Common myeloid progenitor, CD34-positive (primary cell): ENCODE data around the gene GLT6D1.

Experiments used
- CTCF ChIA-PET: fragments of 350-600 bp; sonication (Branson Sonifier 250); formaldehyde crosslinking; loops from one replicate; lab custom pipeline; 2021; ENCODE audit warnings: antibody characterized with exemption; lab: Charles Lee
- POLR2A ChIA-PET: fragments of 350-600 bp; sonication (Branson Sonifier 250); formaldehyde crosslinking; loops from one replicate; lab custom pipeline; 2021; ENCODE audit warnings: antibody characterized with exemption; lab: Charles Lee
- DNase-seq, 3 donors: peaks; one replicate each; pipeline versions ENCODE4 v3.0.0 to v3.0.0-alpha.2; 2013
- H3K27ac ChIP-seq, 2 experiments: 1 replicate in 1 of 2; 2 replicates in 1 of 2; pipeline ENCODE4 v1.7.0; 2013; ENCODE audit warnings: inconsistent platforms in 2 of 2, low read length in 2 of 2, mild to moderate bottlenecking in 2 of 2, low read depth in 1 of 2, moderate library complexity in 1 of 2; ENCODE audit not compliant: severe bottlenecking in 2 of 2, insufficient read depth in 1 of 2, poor library complexity in 1 of 2
- H3K27me3 ChIP-seq, 5 experiments: replicated peaks in 2 of 5; 1 replicate in 3 of 5; 2 replicates in 2 of 5; pipeline versions ENCODE4 v1.6.1 to v1.7.0; 2013; ENCODE audit warnings: low read length in 4 of 5, mild to moderate bottlenecking in 2 of 5, moderate library complexity in 2 of 5, inconsistent platforms in 1 of 5; ENCODE audit not compliant: insufficient read depth in 5 of 5, control insufficient read depth in 4 of 5
- H3K36me3 ChIP-seq, 4 experiments: 1 replicate in 2 of 4; 2 replicates in 2 of 4; pipeline versions ENCODE4 v1.6.1 to v1.7.0; 2013; ENCODE audit warnings: low read length in 3 of 4, control low read depth in 1 of 4, mild to moderate bottlenecking in 1 of 4; ENCODE audit not compliant: control insufficient read depth in 4 of 4, insufficient read depth in 4 of 4
- H3K4me1 ChIP-seq, 4 experiments: 1 replicate in 3 of 4; 2 replicates in 1 of 4; pipeline versions ENCODE4 v1.6.1 to v1.7.1; 2013; ENCODE audit warnings: low read length in 3 of 4, mild to moderate bottlenecking in 3 of 4, control low read depth in 1 of 4, inconsistent platforms in 1 of 4, moderate library complexity in 1 of 4; ENCODE audit not compliant: control insufficient read depth in 4 of 4, insufficient read depth in 4 of 4; ENCODE audit errors: control extremely low read depth in 1 of 4
- H3K4me3 ChIP-seq, 7 experiments: 1 replicate in 4 of 7; 2 replicates in 3 of 7; pipeline versions ENCODE4 v1.5.1 to v1.7.0; 2013; ENCODE audit warnings: mild to moderate bottlenecking in 7 of 7, low read length in 6 of 7, moderate library complexity in 6 of 7, inconsistent platforms in 2 of 7, low read depth in 2 of 7, control low read depth in 1 of 7; ENCODE audit not compliant: insufficient read depth in 4 of 7, control insufficient read depth in 1 of 7; ENCODE audit errors: extremely low read depth in 1 of 7
- H3K9me3 ChIP-seq, 5 experiments: 1 replicate in 4 of 5; 2 replicates in 1 of 5; pipeline versions ENCODE4 v1.6.1 to v1.7.1; 2013; ENCODE audit warnings: low read length in 4 of 5, mild to moderate bottlenecking in 2 of 5, inconsistent platforms in 1 of 5, low read depth in 1 of 5, moderate library complexity in 1 of 5; ENCODE audit not compliant: control insufficient read depth in 4 of 5, insufficient read depth in 2 of 5; ENCODE audit errors: control extremely low read depth in 1 of 5
- WGBS: methylation state at CpG from one replicate; pipeline ENCODE4 v1.1.5; 2013; ENCODE audit not compliant: insufficient coverage; 5-methylcytosine and 5-hydroxymethylcytosine counted together

The GLT6D1 gene

DNA sequence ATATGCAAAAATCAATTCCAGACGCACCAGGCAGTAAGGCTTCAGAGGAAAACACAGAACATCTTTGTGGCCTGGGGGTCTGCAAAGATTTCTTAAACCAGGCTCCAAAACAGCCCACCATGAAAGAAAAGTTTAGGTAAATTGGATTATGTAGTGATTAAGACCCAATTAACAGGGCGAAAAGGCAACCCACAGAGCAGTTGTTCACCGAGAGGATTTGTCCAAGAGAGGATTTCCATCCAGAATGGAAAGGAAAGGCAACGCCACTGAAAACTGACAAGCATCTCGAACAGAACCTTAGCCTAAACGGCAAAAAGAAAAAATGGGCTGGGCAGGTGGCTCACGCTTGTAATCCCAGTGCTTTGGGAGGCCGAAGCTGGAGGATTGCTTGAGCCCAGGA is 37.4 kb downstream of the GLT6D1 start:
- no peaks in the 10 kb centered on the region for H3K9me3 ChIP-seq
- no peaks in the 10 kb centered on the region for H3K36me3 ChIP-seq
- H3K27me3 ChIP-seq: peaks cover 0 to 7% (median 4%) of the 10 kb centered on the region in 5 experiments
- POLR2A ChIA-PET: no interaction called here
- CTCF ChIA-PET: no interaction called here
- no peak overlapping the region for H3K4me3 ChIP-seq
- no peaks in the 10 kb centered on the region for H3K4me1 ChIP-seq
- no peak for DNase-seq
- H3K27ac ChIP-seq: no peak overlapping the region
- WGBS: 98% methylated on average over 7 of the region's 8 CpGs

GRCh38 chr9:135600296-135600817 is 39.0 kb downstream of the GLT6D1 start:
- Histone ChIP-seq H3K4me1 (no peaks in the 10 kb centered on the region), H3K9me3 (peaks cover 0 to 7% (median 2%) of the 10 kb centered on the region in 5 experiments), H3K27ac (no peak overlapping the region), H3K36me3 (no peaks in the 10 kb centered on the region), H3K4me3 (no peak overlapping the region), H3K27me3 (peaks cover 0 to 11% (median 4%) of the 10 kb centered on the region in 5 experiments)
- POLR2A ChIA-PET: no interaction called here
- WGBS: 82% methylated on average over 2 of the region's 5 CpGs
- DNase-seq: no peak
- CTCF ChIA-PET: no interaction called here

- Histone ChIP-seq H3K9me3 (peaks cover 0 to 13% (median 5%) of the 10 kb centered on the region in 5 experiments), H3K4me1 (no peaks in the 10 kb centered on the region), H3K36me3 (no peaks in the 10 kb centered on the region), H3K4me3 (no peak overlapping the region), H3K27me3 (peaks cover 2 to 12% (median 4%) of the 10 kb centered on the region in 5 experiments), H3K27ac (no peak overlapping the region)
- CTCF ChIA-PET: interaction anchor here (1.6 kb wide), 1 partner anchor 12 kb away, joined by 3 read pairs; no protein-coding TSS in a partner anchor
- POLR2A ChIA-PET: interaction anchor here (0.6 kb wide), 1 partner anchor 70 kb away, joined by 3 read pairs; no protein-coding TSS in a partner anchor
- DNase-seq: no peak
- 30% methylated on average over 2 of the region's 2 CpGs for WGBS
These were observed 43.1 kb downstream of the GLT6D1 start for GRCh38 chr9:135596211-135596610.

DNA sequence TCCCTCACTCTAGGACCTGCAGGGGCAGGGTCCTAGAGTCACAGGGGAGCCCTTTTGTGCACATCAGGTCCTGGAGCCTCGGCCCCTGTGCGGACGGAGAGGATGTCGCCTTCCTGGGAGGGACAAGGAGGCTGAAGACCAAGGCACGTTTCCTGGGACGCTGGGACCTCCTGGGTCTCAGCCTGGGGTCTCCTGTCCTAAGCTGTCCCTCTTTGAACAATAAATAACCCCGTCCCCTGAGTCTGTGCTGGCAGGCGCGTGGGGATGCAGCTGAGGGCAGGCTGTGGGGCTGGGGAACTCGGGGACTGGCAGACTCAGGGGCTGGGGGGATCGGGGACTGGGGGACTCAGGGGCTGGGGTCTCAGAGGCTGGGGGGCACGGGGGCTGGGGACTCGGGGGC is 46.7 kb downstream of the GLT6D1 start:
- POLR2A ChIA-PET: no interaction called here
- Histone ChIP-seq H3K36me3 (no peaks in the 10 kb centered on the region), H3K27me3 (peaks cover 0 to 9% (median 2%) of the 10 kb centered on the region in 5 experiments), H3K27ac (no peak overlapping the region), H3K9me3 (peaks cover 0 to 13% (median 5%) of the 10 kb centered on the region in 5 experiments), H3K4me3 (no peak overlapping the region), H3K4me1 (no peaks in the 10 kb centered on the region)
- DNase-seq: no peak
- WGBS: 91% methylated on average over 6 of the region's 13 CpGs
- CTCF ChIA-PET: no interaction called here

GRCh38 chr9:135592331-135592590 is 47.1 kb downstream of the GLT6D1 start:
- 87% methylated on average over 3 of the region's 5 CpGs for WGBS
- no peak for DNase-seq
- POLR2A ChIA-PET: no interaction called here
- H3K27me3 ChIP-seq: peaks cover 0 to 8% (median 2%) of the 10 kb centered on the region in 5 experiments
- peaks cover 0 to 13% (median 5%) of the 10 kb centered on the region in 5 experiments for H3K9me3 ChIP-seq
- H3K4me3 ChIP-seq: no peak overlapping the region
- CTCF ChIA-PET: no interaction called here
- H3K36me3 ChIP-seq: no peaks in the 10 kb centered on the region
- no peak overlapping the region for H3K27ac ChIP-seq
- no peaks in the 10 kb centered on the region for H3K4me1 ChIP-seq

GRCh38 chr9:135591506-135592330 is 47.6 kb downstream of the GLT6D1 start:
- POLR2A ChIA-PET: no interaction called here
- WGBS: 94% methylated on average over 16 of the region's 22 CpGs
- no peak for DNase-seq
- no peaks in the 10 kb centered on the region for H3K36me3 ChIP-seq
- H3K27ac ChIP-seq: no peak overlapping the region
- H3K4me3 ChIP-seq: no peak overlapping the region
- H3K9me3 ChIP-seq: peaks cover 0 to 13% (median 5%) of the 10 kb centered on the region in 5 experiments
- H3K4me1 ChIP-seq: no peaks in the 10 kb centered on the region
- peaks cover 0 to 10% (median 2%) of the 10 kb centered on the region in 5 experiments for H3K27me3 ChIP-seq
- CTCF ChIA-PET: no interaction called here

GRCh38 chr9:135590486-135591079 is 48.8 kb downstream of the GLT6D1 start:
- peaks cover 0 to 6% (median 0%) of the 10 kb centered on the region in 5 experiments for H3K27me3 ChIP-seq
- H3K4me1 ChIP-seq: no peaks in the 10 kb centered on the region
- ChIA-PET CTCF (no interaction called here), POLR2A (no interaction called here)
- no peak for DNase-seq
- H3K27ac ChIP-seq: no peak overlapping the region
- WGBS: 90% methylated on average over 19 of the region's 25 CpGs
- no peak overlapping the region for H3K4me3 ChIP-seq
- no peaks in the 10 kb centered on the region for H3K36me3 ChIP-seq
- H3K9me3 ChIP-seq: peaks cover 0 to 7% (median 5%) of the 10 kb centered on the region in 5 experiments
